ENCODE data around the gene INSYN2A.

The INSYN2A gene

DNA sequence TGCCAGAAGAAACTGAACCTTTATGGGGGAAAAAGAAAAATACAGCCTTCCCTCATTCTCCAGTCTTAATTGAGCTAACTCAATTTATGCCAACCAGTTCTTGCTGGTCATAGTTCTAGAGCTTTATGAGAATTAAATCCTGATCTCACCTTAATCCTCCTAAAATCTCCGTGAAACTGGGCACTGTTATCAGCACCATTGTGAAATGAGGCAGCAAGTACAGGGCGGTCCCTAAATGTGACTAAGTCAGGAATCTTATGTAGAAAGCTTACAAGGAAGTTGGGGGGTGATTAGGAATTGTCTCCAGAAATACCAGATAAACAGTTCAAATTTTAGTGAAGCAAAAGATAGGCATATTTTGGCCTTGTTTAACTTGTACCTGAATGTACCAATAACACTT lies 10.7 kb upstream of the INSYN2A start:
- H3K4ac ChIP-seq (ENCODE audit: low read length) = no peak overlapping the region
- no peak overlapping the region for H3K4me2 ChIP-seq (ENCODE audit: insufficient read depth, low read length, poor library complexity, severe bottlenecking)
- H4K91ac ChIP-seq (ENCODE audit: low read depth, low read length, poor library complexity) = no peak overlapping the region
- no peak overlapping the region for H2BK12ac ChIP-seq (ENCODE audit: low read length)
- H3K9me3 ChIP-seq (replicated peaks in 1 of 2; ENCODE audit: control insufficient read depth in 2 of 2, insufficient read depth in 1 of 2, low read depth in 1 of 2, low read length in 2 of 2) = no peaks in the 10 kb centered on the region
- no peak overlapping the region for H2BK5ac ChIP-seq (ENCODE audit: low read length)
- no peak overlapping the region for H3K27ac ChIP-seq (replicated peaks; ENCODE audit: low read length)
- H3K23ac ChIP-seq (ENCODE audit: low read depth, low read length, poor library complexity) = no peak overlapping the region
- H3K18ac ChIP-seq (ENCODE audit: low read length) = no peak overlapping the region
- H3K4me3 ChIP-seq (ENCODE audit: low read length in 2 of 2) = no peak overlapping the region
- H3K4me1 ChIP-seq (ENCODE audit: control insufficient read depth in 2 of 2, insufficient read depth in 1 of 2, low read depth in 1 of 2, low read length in 2 of 2) = no peaks in the 10 kb centered on the region
- no peak overlapping the region for H2BK120ac ChIP-seq (ENCODE audit: low read depth, low read length)
- no peaks in the 10 kb centered on the region for H3K79me1 ChIP-seq (ENCODE audit: low read depth, low read length)
- no peak overlapping the region for H2AFZ ChIP-seq (ENCODE audit: low read length)
- no peak overlapping the region for H2AK5ac ChIP-seq (ENCODE audit: low read depth, low read length)
- H4K8ac ChIP-seq (ENCODE audit: low read depth, low read length) = no peak overlapping the region
- no peak for DNase-seq (ENCODE audit: low spot score)
- WGBS, 2 donors (ENCODE audit: extremely low coverage in 2 of 2, insufficient read length in 2 of 2, insufficient replicate concordance in 1 of 2) = no CpG with 5 or more reads among the region's 2 CpGs
- H3K27me3 ChIP-seq (ENCODE audit: control insufficient read depth in 3 of 3, insufficient read depth in 3 of 3, low read depth in 1 of 3, low read length in 3 of 3) = no peaks in the 10 kb centered on the region
- no peak overlapping the region for H2BK15ac ChIP-seq (ENCODE audit: low read length)
- H3K9ac ChIP-seq (ENCODE audit: low read depth, low read length, poor library complexity) = no peak overlapping the region
- H3K14ac ChIP-seq (ENCODE audit: low read length) = no peak overlapping the region
- peaks cover 0 to 5% of the 10 kb centered on the region in 2 donors for H3K36me3 ChIP-seq (replicated peaks in 1 of 2; ENCODE audit: control insufficient read depth in 2 of 2, insufficient read depth in 2 of 2, low read length in 2 of 2)

DNA sequence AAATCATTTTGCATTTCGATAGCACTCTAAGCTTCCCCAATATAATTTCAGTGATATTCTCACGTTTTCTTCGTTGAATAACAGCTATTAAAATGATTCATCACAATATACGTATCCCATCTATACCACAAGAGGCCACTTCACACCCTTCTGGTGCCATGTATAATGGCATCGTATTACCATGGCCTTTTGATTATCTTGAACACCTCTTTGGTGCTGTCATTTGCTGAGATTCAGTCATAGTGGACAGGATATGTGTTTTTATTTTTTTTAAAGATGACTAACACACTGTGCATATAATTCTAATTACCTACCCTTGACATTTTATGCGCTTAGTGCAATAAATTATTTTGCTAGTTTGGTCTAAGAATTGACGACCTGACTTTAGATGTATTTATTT lies 6.7 kb upstream of the INSYN2A start:
- Histone ChIP-seq H3K27ac (replicated peaks; ENCODE audit: low read length) (no peak overlapping the region), H2BK12ac (ENCODE audit: low read length) (no peak overlapping the region), H3K9me3 (replicated peaks in 1 of 2; ENCODE audit: control insufficient read depth in 2 of 2, insufficient read depth in 1 of 2, low read depth in 1 of 2, low read length in 2 of 2) (no peaks in the 10 kb centered on the region), H3K18ac (ENCODE audit: low read length) (no peak overlapping the region), H4K8ac (ENCODE audit: low read depth, low read length) (no peak overlapping the region), H3K4me1 (ENCODE audit: control insufficient read depth in 2 of 2, insufficient read depth in 1 of 2, low read depth in 1 of 2, low read length in 2 of 2) (no peaks in the 10 kb centered on the region), H3K14ac (ENCODE audit: low read length) (no peak overlapping the region), H2AK5ac (ENCODE audit: low read depth, low read length) (no peak overlapping the region), H4K91ac (ENCODE audit: low read depth, low read length, poor library complexity) (no peak overlapping the region), H3K79me1 (ENCODE audit: low read depth, low read length) (no peaks in the 10 kb centered on the region), H3K9ac (ENCODE audit: low read depth, low read length, poor library complexity) (no peak overlapping the region), H2BK120ac (ENCODE audit: low read depth, low read length) (no peak overlapping the region), H2BK15ac (ENCODE audit: low read length) (no peak overlapping the region), H2BK5ac (ENCODE audit: low read length) (no peak overlapping the region), H3K27me3 (ENCODE audit: control insufficient read depth in 3 of 3, insufficient read depth in 3 of 3, low read depth in 1 of 3, low read length in 3 of 3) (no peaks in the 10 kb centered on the region), H3K36me3 (replicated peaks in 1 of 2; ENCODE audit: control insufficient read depth in 2 of 2, insufficient read depth in 2 of 2, low read length in 2 of 2) (peaks cover 2 to 5% of the 10 kb centered on the region in 2 donors), H3K4me3 (ENCODE audit: low read length in 2 of 2) (no peak overlapping the region), H2AFZ (ENCODE audit: low read length) (no peak overlapping the region), H3K4ac (ENCODE audit: low read length) (no peak overlapping the region), H3K4me2 (ENCODE audit: insufficient read depth, low read length, poor library complexity, severe bottlenecking) (no peak overlapping the region), H3K23ac (ENCODE audit: low read depth, low read length, poor library complexity) (no peak overlapping the region)
- no CpG with 5 or more reads among the region's 7 CpGs for WGBS, 2 donors (ENCODE audit: extremely low coverage in 2 of 2, insufficient read length in 2 of 2, insufficient replicate concordance in 1 of 2)
- DNase-seq (ENCODE audit: low spot score) = no peak

DNA sequence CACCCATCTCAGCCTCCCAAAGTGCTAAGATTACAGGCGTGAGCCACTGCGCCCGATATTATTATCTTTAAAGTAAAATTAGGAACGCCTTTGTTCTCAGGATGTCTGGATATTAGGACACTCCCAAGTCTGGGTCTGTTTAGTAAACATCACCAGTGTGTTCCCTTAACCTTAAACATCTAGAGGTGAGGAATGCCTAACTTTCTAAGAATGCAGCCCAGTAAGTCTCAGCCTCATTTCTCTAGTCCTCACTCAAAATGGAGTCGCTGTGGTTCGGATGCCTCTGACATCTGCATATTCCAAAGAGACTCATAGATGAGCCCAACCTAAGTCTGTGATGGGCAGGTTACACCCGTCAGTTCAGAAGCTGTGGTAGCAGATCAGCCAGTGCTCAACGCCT lies 4.3 kb upstream of the INSYN2A start:
- Histone ChIP-seq H3K27ac (replicated peaks; ENCODE audit: low read length) (no peak overlapping the region), H2BK5ac (ENCODE audit: low read length) (no peak overlapping the region), H3K9ac (ENCODE audit: low read depth, low read length, poor library complexity) (no peak overlapping the region), H3K4me3 (ENCODE audit: low read length in 2 of 2) (no peak overlapping the region), H3K4me1 (ENCODE audit: control insufficient read depth in 2 of 2, insufficient read depth in 1 of 2, low read depth in 1 of 2, low read length in 2 of 2) (peaks cover 0 to 4% of the 10 kb centered on the region in 2 donors), H3K14ac (ENCODE audit: low read length) (no peak overlapping the region), H3K79me1 (ENCODE audit: low read depth, low read length) (no peaks in the 10 kb centered on the region), H3K36me3 (replicated peaks in 1 of 2; ENCODE audit: control insufficient read depth in 2 of 2, insufficient read depth in 2 of 2, low read length in 2 of 2) (peaks cover 2 to 5% of the 10 kb centered on the region in 2 donors), H3K9me3 (replicated peaks in 1 of 2; ENCODE audit: control insufficient read depth in 2 of 2, insufficient read depth in 1 of 2, low read depth in 1 of 2, low read length in 2 of 2) (no peaks in the 10 kb centered on the region), H4K8ac (ENCODE audit: low read depth, low read length) (no peak overlapping the region), H2BK15ac (ENCODE audit: low read length) (no peak overlapping the region), H3K4ac (ENCODE audit: low read length) (no peak overlapping the region), H4K91ac (ENCODE audit: low read depth, low read length, poor library complexity) (no peak overlapping the region), H2BK120ac (ENCODE audit: low read depth, low read length) (no peak overlapping the region), H3K4me2 (ENCODE audit: insufficient read depth, low read length, poor library complexity, severe bottlenecking) (no peak overlapping the region), H3K18ac (ENCODE audit: low read length) (no peak overlapping the region), H2AK5ac (ENCODE audit: low read depth, low read length) (no peak overlapping the region), H3K23ac (ENCODE audit: low read depth, low read length, poor library complexity) (no peak overlapping the region), H2BK12ac (ENCODE audit: low read length) (no peak overlapping the region), H3K27me3 (ENCODE audit: control insufficient read depth in 3 of 3, insufficient read depth in 3 of 3, low read depth in 1 of 3, low read length in 3 of 3) (peaks cover 0 to 11% (median 2%) of the 10 kb centered on the region in 3 experiments), H2AFZ (ENCODE audit: low read length) (no peak overlapping the region)
- DNase-seq (ENCODE audit: low spot score) = no peak
- WGBS, 2 donors (ENCODE audit: extremely low coverage in 2 of 2, insufficient read length in 2 of 2, insufficient replicate concordance in 1 of 2) = no CpG with 5 or more reads among the region's 8 CpGs

GRCh38 chr10:127198721-127199120 lies 2.3 kb upstream of the INSYN2A start:
- no peak overlapping the region for H2BK120ac ChIP-seq (ENCODE audit: low read depth, low read length)
- H3K79me1 ChIP-seq (ENCODE audit: low read depth, low read length) = no peaks in the 10 kb centered on the region
- no peak overlapping the region for H4K91ac ChIP-seq (ENCODE audit: low read depth, low read length, poor library complexity)
- H3K4me3 ChIP-seq (ENCODE audit: low read length in 2 of 2) = no peak overlapping the region
- no peak overlapping the region for H2BK5ac ChIP-seq (ENCODE audit: low read length)
- H3K4me1 ChIP-seq (ENCODE audit: control insufficient read depth in 2 of 2, insufficient read depth in 1 of 2, low read depth in 1 of 2, low read length in 2 of 2) = peaks cover 0 to 6% of the 10 kb centered on the region in 2 donors
- no peak overlapping the region for H3K23ac ChIP-seq (ENCODE audit: low read depth, low read length, poor library complexity)
- peaks cover 5 to 28% (median 7%) of the 10 kb centered on the region in 3 experiments for H3K27me3 ChIP-seq (ENCODE audit: control insufficient read depth in 3 of 3, insufficient read depth in 3 of 3, low read depth in 1 of 3, low read length in 3 of 3)
- H2BK15ac ChIP-seq (ENCODE audit: low read length) = no peak overlapping the region
- H3K14ac ChIP-seq (ENCODE audit: low read length) = no peak overlapping the region
- H2BK12ac ChIP-seq (ENCODE audit: low read length) = no peak overlapping the region
- H2AK5ac ChIP-seq (ENCODE audit: low read depth, low read length) = no peak overlapping the region
- H3K9ac ChIP-seq (ENCODE audit: low read depth, low read length, poor library complexity) = no peak overlapping the region
- no peak overlapping the region for H3K18ac ChIP-seq (ENCODE audit: low read length)
- no peak overlapping the region for H3K27ac ChIP-seq (replicated peaks; ENCODE audit: low read length)
- peaks cover 0 to 2% of the 10 kb centered on the region in 2 donors for H3K36me3 ChIP-seq (replicated peaks in 1 of 2; ENCODE audit: control insufficient read depth in 2 of 2, insufficient read depth in 2 of 2, low read length in 2 of 2)
- no CpG with 5 or more reads among the region's 2 CpGs for WGBS, 2 donors (ENCODE audit: extremely low coverage in 2 of 2, insufficient read length in 2 of 2, insufficient replicate concordance in 1 of 2)
- H2AFZ ChIP-seq (ENCODE audit: low read length) = no peak overlapping the region
- no peak overlapping the region for H3K4ac ChIP-seq (ENCODE audit: low read length)
- no peak overlapping the region for H4K8ac ChIP-seq (ENCODE audit: low read depth, low read length)
- H3K4me2 ChIP-seq (ENCODE audit: insufficient read depth, low read length, poor library complexity, severe bottlenecking) = no peak overlapping the region
- H3K9me3 ChIP-seq (replicated peaks in 1 of 2; ENCODE audit: control insufficient read depth in 2 of 2, insufficient read depth in 1 of 2, low read depth in 1 of 2, low read length in 2 of 2) = no peaks in the 10 kb centered on the region
- DNase-seq (ENCODE audit: low spot score) = no peak

All from neuronal stem cell (in vitro differentiated cells).